Neural progenitor cell (in vitro differentiated cells): ENCODE data around the gene MYOG. TPM values are rescaled to one million over a fixed set of nuclear protein-coding genes. Genes with fewer than 3 reads are reported as not detected.

Experiments
- DNase-seq: peaks from one replicate; pipeline ENCODE4 v3.0.0-alpha.2; 2016; ENCODE audit warnings: low spot score
- H2AFZ ChIP-seq: fragments of 200-600 bp; sonication (generic); replicated peaks from 2 replicates; pipeline ENCODE4 v1.6.1; 2016; ENCODE audit warnings: antibody characterized with exemption
- H3F3A ChIP-seq: fragments of 200-600 bp; sonication (generic); 2 replicates; pipeline ENCODE4 v1.6.1; 2016; ENCODE audit warnings: antibody characterized with exemption, low read depth
- H3K27ac ChIP-seq: fragments of 200-600 bp; sonication (generic); 2 replicates; pipeline ENCODE4 v1.5.1; 2016; ENCODE audit warnings: mild to moderate bottlenecking
- H3K27me3 ChIP-seq: fragments of 200-600 bp; sonication (generic); 2 replicates; pipeline ENCODE4 v1.6.1; 2016; ENCODE audit warnings: mild to moderate bottlenecking, moderate library complexity
- H3K36me3 ChIP-seq: fragments of 200-600 bp; sonication (generic); 2 replicates; pipeline ENCODE4 v1.5.1; 2016
- H3K4me1 ChIP-seq: fragments of 200-600 bp; sonication (generic); 2 replicates; pipeline ENCODE4 v1.6.1; 2016; ENCODE audit warnings: mixed run types
- H3K4me2 ChIP-seq: fragments of 200-600 bp; sonication (generic); 2 replicates; pipeline ENCODE4 v1.6.1; 2016
- H3K4me3 ChIP-seq: fragments of 200-600 bp; sonication (generic); 2 replicates; pipeline ENCODE4 v1.5.1; 2016
- H3K79me2 ChIP-seq: fragments of 200-600 bp; sonication (generic); 2 replicates; pipeline ENCODE4 v1.6.1; 2016; ENCODE audit warnings: low read depth
- H3K9ac ChIP-seq: fragments of 200-600 bp; sonication (generic); 2 replicates; pipeline ENCODE4 v1.6.1; 2016
- H3K9me3 ChIP-seq: fragments of 200-600 bp; sonication (generic); 2 replicates; pipeline ENCODE4 v1.5.1; 2016; ENCODE audit warnings: low read depth
- H4K20me1 ChIP-seq: fragments of 200-600 bp; sonication (generic); 2 replicates; pipeline ENCODE4 v1.6.1; 2016; ENCODE audit warnings: low read depth
- H3K27ac Mint-ChIP-seq: 3 replicates; pipeline ENCODE4 v1.8.0; 2021; ENCODE audit warnings: mixed read lengths
- H3K27me3 Mint-ChIP-seq: 2 replicates; pipeline ENCODE4 v1.8.0; 2022; ENCODE audit warnings: low read depth, mild to moderate bottlenecking, inconsistent platforms, moderate library complexity, mixed read lengths; ENCODE audit not compliant: insufficient read depth
- H3K36me3 Mint-ChIP-seq: 3 replicates; pipeline ENCODE4 v1.8.0; 2021; ENCODE audit warnings: mixed read lengths
- H3K4me1 Mint-ChIP-seq: 3 replicates; pipeline ENCODE4 v1.8.0; 2021; ENCODE audit warnings: mixed read lengths
- H3K4me3 Mint-ChIP-seq: 3 replicates; pipeline ENCODE4 v1.8.0; 2021; ENCODE audit warnings: mild to moderate bottlenecking, moderate library complexity, mixed read lengths
- H3K9me3 Mint-ChIP-seq: 3 replicates; pipeline ENCODE4 v1.8.0; 2020; ENCODE audit warnings: mixed read lengths
- EZH2 ChIP-seq: fragments of 200-600 bp; sonication (generic); IDR thresholded peaks from 2 replicates; pipeline ENCODE4 v1.6.1; 2017; ENCODE audit warnings: antibody characterized with exemption, mild to moderate bottlenecking, moderate library complexity
- EZH2phosphoT487 ChIP-seq: fragments of 200-600 bp; sonication (generic); IDR thresholded peaks from 2 replicates; pipeline ENCODE4 v1.6.1; 2017; ENCODE audit warnings: antibody characterized with exemption
- total RNA-seq: library from RNA; depleted of rRNA; stranded (reverse); fragments of >200 nt; gene quantifications from 2 replicates; pipeline ENCODE4 v1.2.3, GENCODE V29; 2015; ENCODE audit warnings: low replicate concordance
- TF ChIP-seq, protein P1 (sequence below): fragments of 200-600 bp; sonication (generic); IDR thresholded peaks from 2 replicates; pipeline ENCODE4 v1.5.1; 2017; ENCODE audit warnings: antibody characterized with exemption, mild to moderate bottlenecking

MYOG gene
- total RNA-seq, 1 donor from 2014 or later = not detected

DNA sequence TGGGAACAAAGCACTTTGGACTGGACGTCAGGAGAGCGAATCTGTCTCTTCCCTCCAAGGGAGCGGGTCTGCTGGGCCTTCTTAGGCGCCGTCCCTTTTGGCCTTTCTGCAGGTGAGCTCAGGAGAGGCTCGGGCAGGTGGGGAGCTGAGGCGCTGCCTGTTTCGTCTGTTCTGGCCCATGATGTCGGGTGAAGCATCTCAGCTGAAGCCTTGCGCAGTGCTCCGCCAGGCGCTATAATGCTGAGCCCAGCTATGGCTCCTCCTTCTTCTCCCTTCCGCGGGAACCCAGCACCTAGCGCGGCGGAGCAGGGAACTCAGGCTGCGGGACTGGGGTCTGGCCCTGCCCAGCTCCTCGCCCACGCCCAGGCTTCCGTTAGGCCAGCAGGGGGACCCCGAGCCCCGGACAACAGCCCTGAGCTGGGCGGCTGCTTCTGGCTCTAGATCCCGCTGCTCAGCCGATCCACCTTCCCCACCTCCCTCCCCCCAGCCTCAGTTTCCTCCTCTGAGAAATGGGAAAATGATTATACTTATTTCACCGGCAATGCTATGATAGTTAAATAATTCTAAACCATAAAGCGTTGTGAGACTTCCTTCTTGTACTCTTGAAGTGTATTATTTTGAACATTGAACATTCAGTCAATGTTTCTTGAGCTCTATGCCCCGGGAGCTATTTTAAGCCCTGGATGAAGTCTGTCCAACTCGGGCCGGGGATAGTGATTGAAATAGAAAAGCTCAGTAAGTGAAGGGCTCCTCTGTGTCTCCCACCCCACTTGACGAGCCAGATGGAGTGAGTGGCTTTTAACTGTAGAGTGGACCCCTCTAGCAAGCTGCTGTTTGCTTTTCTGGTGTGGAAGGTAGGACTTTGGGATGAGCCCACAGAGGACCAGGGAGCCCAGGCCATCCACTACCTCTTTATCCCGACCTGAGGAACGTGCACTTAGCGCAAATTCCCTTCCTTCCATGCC is 32.1 kb upstream of the MYOG start:
- no peak overlapping the region for H3K27ac Mint-ChIP-seq
- H3K36me3 Mint-ChIP-seq = no peaks in the 10 kb centered on the region

DNA sequence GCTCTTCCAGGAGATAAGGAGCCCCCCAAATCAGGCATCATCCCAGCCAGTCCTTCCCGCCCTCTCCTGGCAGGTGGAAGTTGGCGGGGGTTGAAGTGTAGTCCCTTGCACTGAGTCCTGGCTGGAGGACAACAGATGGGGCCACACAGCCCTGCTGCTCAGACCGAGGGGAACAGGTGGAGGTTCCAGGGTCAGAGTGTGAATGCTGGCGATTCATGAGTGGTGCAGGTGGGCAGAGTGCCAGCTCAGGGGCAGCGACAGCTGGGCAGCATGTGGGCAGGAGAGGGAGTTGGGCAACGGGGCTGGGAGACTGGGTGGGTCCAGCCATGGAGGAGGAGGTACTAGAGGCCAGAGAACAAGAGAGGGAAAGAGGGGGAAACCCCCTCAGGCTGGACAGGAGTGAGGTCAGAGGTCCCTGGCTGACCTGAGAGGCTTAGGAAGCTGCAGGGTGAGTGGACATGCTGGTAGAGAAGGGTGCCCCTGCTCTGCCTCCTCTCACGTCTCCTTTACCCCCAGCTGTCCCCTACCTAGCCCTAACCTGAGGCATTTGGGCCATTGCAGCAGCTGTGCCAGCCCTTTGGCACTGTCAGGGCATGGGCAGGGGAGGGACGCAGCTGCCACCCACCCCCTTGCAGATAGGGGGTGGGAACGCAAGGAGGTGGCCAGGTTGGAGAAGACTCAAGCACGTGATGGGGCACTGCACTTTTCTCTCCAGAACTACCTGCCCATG is 30.4 kb upstream of the MYOG start:
- TF ChIP-seq, protein P1, sequence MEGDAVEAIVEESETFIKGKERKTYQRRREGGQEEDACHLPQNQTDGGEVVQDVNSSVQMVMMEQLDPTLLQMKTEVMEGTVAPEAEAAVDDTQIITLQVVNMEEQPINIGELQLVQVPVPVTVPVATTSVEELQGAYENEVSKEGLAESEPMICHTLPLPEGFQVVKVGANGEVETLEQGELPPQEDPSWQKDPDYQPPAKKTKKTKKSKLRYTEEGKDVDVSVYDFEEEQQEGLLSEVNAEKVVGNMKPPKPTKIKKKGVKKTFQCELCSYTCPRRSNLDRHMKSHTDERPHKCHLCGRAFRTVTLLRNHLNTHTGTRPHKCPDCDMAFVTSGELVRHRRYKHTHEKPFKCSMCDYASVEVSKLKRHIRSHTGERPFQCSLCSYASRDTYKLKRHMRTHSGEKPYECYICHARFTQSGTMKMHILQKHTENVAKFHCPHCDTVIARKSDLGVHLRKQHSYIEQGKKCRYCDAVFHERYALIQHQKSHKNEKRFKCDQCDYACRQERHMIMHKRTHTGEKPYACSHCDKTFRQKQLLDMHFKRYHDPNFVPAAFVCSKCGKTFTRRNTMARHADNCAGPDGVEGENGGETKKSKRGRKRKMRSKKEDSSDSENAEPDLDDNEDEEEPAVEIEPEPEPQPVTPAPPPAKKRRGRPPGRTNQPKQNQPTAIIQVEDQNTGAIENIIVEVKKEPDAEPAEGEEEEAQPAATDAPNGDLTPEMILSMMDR = no peak
- TF ChIP-seq EZH2phosphoT487 (no peak), EZH2 (no peak)
- H3K4me2 ChIP-seq = no peak overlapping the region
- no peak overlapping the region for H3K9ac ChIP-seq
- no peak for DNase-seq
- H3K4me1 ChIP-seq = no peaks in the 10 kb centered on the region
- no peak overlapping the region for H2AFZ ChIP-seq
- Mint-ChIP-seq H3K27ac (no peak overlapping the region), H3K9me3 (no peaks in the 10 kb centered on the region), H3K4me3 (no peak overlapping the region), H3K27me3 (peaks cover 12% of the 10 kb centered on the region), H3K36me3 (no peaks in the 10 kb centered on the region), H3K4me1 (no peaks in the 10 kb centered on the region)
- H3K9me3 ChIP-seq = no peaks in the 10 kb centered on the region
- H3K36me3 ChIP-seq = no peaks in the 10 kb centered on the region
- H3K4me3 ChIP-seq = no peak overlapping the region
- no peaks in the 10 kb centered on the region for H4K20me1 ChIP-seq
- no peaks in the 10 kb centered on the region for H3F3A ChIP-seq
- H3K27me3 ChIP-seq = peaks cover 48% of the 10 kb centered on the region
- no peak overlapping the region for H3K27ac ChIP-seq
- no peaks in the 10 kb centered on the region for H3K79me2 ChIP-seq

More for the DNA sequence above, 32.1 kb upstream of the MYOG start:
- no peak overlapping the region for H3K4me3 Mint-ChIP-seq
- H3K4me1 Mint-ChIP-seq = peaks cover 4% of the 10 kb centered on the region
- H3F3A ChIP-seq = no peaks in the 10 kb centered on the region
- H3K27me3 ChIP-seq = peaks cover 48% of the 10 kb centered on the region
- H2AFZ ChIP-seq = peak overlapping the region; percentile 91
- H3K27me3 Mint-ChIP-seq = peaks cover 12% of the 10 kb centered on the region
- H3K9me3 ChIP-seq = no peaks in the 10 kb centered on the region
- no peak overlapping the region for H3K27ac ChIP-seq
- H3K4me2 ChIP-seq = peak overlapping the region; percentile 54
- no peaks in the 10 kb centered on the region for H3K79me2 ChIP-seq
- H4K20me1 ChIP-seq = no peaks in the 10 kb centered on the region
- DNase-seq = peak; percentile 93
- H3K9me3 Mint-ChIP-seq = no peaks in the 10 kb centered on the region
- H3K4me1 ChIP-seq = no peaks in the 10 kb centered on the region
- no peaks in the 10 kb centered on the region for H3K36me3 ChIP-seq
- no peak overlapping the region for H3K9ac ChIP-seq
- TF ChIP-seq EZH2phosphoT487 (no peak), EZH2 (peak; percentile 47)
- TF ChIP-seq, protein P1 = peak; percentile 90
- H3K4me3 ChIP-seq = no peak overlapping the region

DNA sequence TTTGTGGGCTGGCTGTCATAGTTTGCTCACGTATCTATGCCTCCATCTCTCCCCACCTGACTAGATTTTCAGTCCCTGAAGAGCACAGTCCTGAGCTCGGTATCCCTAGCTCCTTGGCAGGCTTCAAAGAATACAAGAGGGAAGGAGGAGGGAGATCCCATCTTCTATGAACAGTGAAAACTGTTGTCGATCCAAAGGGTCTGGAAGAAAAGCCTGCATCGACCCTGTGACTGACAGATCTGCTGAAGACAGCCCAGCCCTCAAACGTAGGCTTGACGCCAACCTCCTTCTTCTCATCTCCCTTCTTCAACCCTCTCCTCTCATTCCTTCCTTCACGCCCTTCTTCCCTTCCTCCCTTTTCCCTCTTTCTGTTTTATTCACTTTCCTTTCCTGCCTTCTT is 28.4 kb upstream of the MYOG start:
- H3K9ac ChIP-seq = no peak overlapping the region
- peaks cover 64% of the 10 kb centered on the region for H3K27me3 ChIP-seq
- H3F3A ChIP-seq = no peaks in the 10 kb centered on the region
- Mint-ChIP-seq H3K36me3 (no peaks in the 10 kb centered on the region), H3K9me3 (no peaks in the 10 kb centered on the region), H3K27ac (no peak overlapping the region), H3K4me1 (no peaks in the 10 kb centered on the region), H3K27me3 (peaks cover 14% of the 10 kb centered on the region), H3K4me3 (no peak overlapping the region)
- TF ChIP-seq, protein P1 = no peak
- TF ChIP-seq EZH2 (no peak), EZH2phosphoT487 (no peak)
- H4K20me1 ChIP-seq = no peaks in the 10 kb centered on the region
- H2AFZ ChIP-seq = no peak overlapping the region
- no peaks in the 10 kb centered on the region for H3K4me1 ChIP-seq
- no peak overlapping the region for H3K4me2 ChIP-seq
- H3K27ac ChIP-seq = no peak overlapping the region
- no peaks in the 10 kb centered on the region for H3K79me2 ChIP-seq
- no peaks in the 10 kb centered on the region for H3K36me3 ChIP-seq
- H3K4me3 ChIP-seq = no peak overlapping the region
- no peak for DNase-seq
- H3K9me3 ChIP-seq = no peaks in the 10 kb centered on the region
